Activated CD8-positive, alpha-beta memory T cell treated with anti-CD3 and anti-CD28 coated beads, Interleukin-2, amount 50 U/mL, for 48 hours (primary cell): ENCODE results near the gene BIN1.
A peak's percentile ranks its signal among the peaks of the same experiment; 100 is the strongest.

ENCODE experiments used
- DNase-seq: peaks from one replicate; pipeline ENCODE4 v3.0.0-alpha.2; 2020

The BIN1 gene

GRCh38 chr2:127043367-127044164 is 63.4 kb downstream of the BIN1 start:
- peak; percentile 23 for DNase-seq

DNA sequence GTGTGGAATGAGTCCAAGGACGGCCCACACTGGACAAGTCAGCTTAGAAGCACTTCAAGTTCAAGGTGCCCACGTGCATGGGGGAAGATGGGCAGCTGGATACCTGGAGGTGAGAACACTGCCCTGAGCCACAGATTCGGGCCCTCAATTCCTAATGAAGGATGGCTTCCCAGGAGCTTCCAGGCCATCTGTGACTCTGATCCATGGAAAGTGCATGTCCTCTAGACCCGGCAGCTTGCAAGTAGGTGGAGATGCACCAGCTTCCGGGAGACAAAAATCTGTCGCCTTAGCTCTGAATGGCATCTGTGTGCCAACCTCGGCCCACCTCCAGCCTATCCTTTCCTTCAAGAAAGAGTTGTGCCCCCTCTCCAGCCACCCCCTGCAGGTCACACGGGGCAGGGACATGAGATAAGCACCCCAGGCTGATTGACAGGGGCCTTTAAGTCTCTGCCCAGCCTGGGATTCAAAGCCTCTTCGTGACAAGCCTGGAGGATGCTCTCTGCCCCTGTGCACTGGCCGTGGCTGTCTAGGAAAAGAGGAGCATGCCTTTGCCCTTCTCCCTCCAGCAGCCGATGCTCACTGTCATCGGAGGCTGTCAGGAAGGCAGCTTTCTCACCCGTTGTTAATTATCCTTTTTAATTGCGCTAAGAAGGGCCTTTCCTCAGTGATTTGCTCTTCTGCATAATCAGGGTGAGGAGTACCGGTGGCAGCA is 65.5 kb downstream of the BIN1 start:
- peak; percentile 42 for DNase-seq

- DNase-seq = peak; percentile 34
Observed at GRCh38 chr2:127040169-127040568, 66.8 kb downstream of the BIN1 start.

- peak; percentile 51 for DNase-seq
Observed at GRCh38 chr2:127039387-127040031, 67.4 kb downstream of the BIN1 start.

DNA sequence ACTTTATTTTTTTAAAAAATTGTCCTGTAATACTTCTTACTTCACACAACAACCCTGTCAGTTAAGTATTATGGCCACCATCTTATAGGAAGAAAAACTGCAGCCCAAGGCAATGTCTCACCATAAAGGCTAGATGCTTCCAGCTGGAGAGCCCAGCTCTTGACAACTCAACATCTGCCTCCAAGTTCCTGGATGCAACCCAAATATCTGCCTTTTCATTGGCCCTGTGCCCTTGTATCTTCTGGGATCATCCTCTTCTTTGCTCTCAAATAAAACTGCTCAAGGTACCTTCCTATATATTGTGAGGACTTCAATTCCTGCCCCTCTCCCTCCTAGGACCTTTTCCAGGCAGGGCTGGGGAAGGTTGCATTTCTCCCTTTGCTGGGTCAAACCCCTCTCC is 69.5 kb downstream of the BIN1 start:
- DNase-seq = peak; percentile 15

DNA sequence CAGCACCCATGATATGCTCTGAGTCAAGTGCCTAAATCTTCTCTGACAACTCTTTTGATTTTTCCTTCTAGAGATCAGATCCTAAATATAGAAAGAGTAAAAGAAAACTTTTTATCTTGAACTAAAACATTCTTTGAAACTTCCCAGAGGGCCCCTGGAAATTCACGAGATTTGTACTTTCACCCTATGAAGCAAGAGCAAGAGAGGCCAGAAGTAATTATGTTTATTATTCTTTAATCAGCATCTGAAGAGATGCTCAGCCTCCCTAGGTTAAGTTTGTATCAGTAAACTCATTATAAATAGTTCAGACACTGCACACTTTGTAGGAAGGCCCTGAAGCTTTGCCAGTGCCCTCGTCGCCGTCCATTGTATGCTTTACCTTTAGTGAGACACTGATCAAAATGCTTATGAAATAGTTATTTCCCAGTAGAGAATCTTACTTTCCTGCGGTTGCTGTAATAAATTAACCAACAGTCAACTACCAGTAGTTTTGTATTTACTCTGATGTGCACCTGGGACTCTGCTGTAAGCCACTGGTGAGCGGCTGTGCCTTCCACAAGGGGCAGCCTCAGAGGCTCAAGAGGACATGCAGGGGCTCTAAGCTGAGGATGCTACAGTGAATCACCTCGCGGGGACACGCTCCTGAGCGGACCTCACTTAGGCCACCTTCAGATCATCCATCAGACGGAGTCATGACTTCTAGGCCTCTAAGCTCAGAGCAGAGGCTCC is 71.9 kb downstream of the BIN1 start:
- peak; percentile 40 for DNase-seq

- DNase-seq = peak; percentile 26
Observed at GRCh38 chr2:127034051-127034450, 72.9 kb downstream of the BIN1 start.

GRCh38 chr2:127032621-127033020 is 74.3 kb downstream of the BIN1 start:
- peak; percentile 4 for DNase-seq

DNA sequence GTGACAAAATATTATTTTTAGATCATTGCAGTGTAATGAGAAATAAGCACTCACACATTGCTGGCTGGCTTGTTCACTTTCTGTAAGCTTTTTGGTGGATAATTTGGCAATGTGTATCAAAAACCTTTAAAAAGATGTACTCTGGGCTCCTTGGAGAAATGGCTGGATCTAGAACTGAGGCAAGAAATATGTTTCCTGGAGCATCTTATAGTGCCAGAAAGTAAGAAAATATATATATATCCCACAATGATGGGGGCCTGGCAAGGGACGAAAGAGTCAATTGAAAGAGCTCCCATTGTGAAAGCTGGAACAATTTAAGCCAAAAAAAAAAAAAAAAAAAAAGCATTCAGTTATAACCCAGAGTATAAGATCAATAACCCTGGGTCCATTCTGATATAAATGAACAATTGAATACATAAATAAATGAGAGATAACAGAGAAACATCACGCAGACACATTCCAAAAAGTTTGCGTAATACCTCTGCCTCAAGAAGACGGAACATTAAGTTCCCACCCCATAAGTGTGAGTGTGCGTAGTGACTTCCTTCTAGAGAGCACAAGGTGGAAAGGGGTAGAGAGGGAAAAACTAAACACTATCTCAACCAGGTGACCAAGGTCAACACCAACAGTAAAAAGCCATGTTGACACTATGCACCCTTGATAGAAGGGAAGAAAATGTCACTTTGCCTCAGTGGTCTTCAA is 77.5 kb downstream of the BIN1 start:
- no peak for DNase-seq

- peak; percentile 12 for DNase-seq
Observed at GRCh38 chr2:127028745-127029144, 78.2 kb downstream of the BIN1 start.

DNA sequence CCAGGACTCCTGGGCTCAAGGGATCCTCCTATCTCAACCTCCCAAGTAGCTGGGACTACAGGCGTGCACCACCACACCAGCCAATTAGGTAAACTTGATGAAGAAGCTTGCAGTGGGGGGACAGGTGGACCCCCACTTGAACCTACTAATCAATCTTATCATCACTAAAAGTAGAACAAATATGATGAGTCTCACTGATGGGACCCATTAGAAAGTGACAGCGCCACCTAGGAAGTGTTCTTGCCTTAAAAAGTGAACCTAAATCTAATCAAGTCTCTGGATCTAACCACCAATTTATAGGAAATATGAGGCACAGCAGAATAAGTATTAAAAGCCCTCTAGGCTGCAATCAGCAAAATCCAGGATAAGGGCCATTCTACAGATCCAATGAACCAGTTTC is 79.2 kb downstream of the BIN1 start:
- DNase-seq = peak; percentile 25

- peak; percentile 85 for DNase-seq
Observed at GRCh38 chr2:127025359-127026166, 81.4 kb downstream of the BIN1 start.

DNA sequence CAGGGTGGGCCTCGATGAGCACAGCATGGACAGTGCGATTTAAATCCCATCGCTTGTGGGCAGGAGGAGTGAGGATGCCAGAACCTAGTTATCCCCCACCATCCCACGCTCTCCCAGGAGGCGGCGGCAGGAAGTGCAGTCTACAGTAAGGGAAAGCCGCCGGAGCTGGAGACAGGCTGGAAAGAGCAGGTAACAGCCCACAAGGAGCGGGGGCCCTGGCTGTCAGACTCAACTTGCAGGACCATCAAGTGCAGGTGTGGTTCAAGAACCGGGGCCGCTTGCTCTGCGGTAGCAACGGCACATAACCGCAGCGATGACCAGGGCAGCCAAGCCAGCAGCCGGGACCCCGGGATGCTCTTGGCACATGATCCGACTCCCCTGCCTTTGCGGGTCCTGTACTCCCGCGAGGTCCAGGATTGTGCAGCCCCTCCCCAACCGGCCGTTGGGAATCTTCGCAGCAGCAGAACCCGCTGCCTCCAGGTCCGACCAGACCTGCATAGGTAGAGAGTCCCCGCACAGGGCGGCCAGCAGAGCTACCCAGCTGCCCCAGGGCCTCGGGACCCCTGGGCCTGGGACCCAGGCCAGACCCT is 82.1 kb downstream of the BIN1 start:
- DNase-seq = no peak

DNA sequence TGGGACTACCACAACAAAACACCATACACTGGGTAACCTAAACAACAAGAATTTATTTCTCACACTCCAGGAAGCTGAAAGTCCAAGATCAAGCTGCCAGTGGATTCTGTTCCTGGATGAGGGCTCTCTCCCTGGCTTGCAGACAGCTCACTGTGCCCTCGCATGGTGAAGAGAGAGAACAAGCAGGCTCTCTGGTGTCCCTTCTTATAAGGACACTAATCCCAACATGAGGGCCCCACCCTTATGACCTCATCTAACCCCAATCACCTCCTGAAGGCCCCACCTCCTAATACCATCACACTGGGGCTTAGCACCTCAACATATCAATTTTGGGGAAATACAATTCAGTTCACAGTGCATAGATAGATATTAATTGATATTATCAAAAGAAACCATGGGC is 83.5 kb downstream of the BIN1 start:
- no peak for DNase-seq

DNA sequence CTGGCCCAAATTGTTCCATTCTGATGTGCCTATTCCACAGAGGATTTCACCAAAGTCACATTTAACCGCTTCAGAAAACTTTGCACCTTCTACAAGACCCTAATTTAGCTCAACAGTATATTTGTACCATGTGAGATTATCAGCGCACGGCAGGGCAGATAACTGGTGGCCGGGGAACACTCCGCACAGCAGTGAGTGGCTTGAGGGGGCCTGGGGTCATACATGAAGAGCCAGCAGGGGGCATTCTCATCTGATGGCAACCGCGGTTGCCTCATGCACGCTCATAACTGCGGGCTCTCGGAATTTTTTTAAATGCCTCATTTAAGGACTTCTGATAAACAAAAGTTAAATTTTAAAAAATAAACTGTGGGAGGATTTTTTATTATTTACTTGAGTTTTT is 84.1 kb downstream of the BIN1 start:
- DNase-seq = no peak

DNA sequence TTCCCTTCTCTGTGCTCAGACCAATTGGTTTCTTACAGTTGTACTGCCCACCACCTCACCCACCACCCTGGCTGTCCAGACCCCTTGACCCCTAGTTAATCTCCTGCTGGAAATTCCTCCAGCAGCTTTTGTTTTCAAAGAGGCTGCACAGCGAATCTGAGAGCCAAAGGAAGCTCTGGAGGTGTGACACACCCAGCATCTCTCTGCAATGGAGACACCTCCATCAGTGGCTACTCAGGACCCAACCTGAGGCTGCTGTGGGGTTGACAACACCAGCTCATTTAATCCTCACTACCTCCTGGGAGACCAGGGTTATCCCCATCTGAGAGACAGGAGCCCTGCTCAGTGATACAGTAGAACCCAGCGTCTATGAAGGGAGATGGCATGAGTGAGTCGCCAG is 86.4 kb downstream of the BIN1 start:
- DNase-seq = no peak

GRCh38 chr2:127017548-127017947 is 89.4 kb downstream of the BIN1 start:
- DNase-seq = no peak

GRCh38 chr2:127016329-127016728 is 90.6 kb downstream of the BIN1 start:
- no peak for DNase-seq

- no peak for DNase-seq
Observed at GRCh38 chr2:127015106-127015910, 91.6 kb downstream of the BIN1 start.

DNA sequence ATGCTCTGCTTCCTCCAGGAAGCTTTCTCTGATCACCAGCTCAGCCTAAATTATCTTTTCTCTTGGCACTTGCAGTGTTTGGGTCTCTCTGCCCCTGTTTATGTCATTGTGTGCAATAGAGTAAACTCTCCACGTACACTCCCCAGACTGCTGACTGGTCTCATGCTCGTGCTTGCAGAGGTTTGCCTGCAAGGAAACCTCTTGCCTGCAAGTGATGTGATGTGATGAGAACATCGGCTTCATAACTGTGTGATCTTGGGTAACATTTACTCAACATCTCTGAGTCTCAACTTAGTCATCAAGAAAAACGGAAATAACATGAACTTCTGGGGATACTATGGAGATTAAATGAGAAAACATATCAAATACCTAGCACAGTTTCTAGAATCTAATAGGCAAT is 92.3 kb downstream of the BIN1 start:
- no peak for DNase-seq
